Mucosa of stomach (tissue), 1 donor: Measurements from ENCODE around the gene ECHDC1.
"Not testable (repeated sequence)": the region's sequence is repeated elsewhere in the genome, so short reads cannot be mapped to it uniquely, and the experiment has no call there.

Experiments
- H3K27me3 ChIP-seq: one replicate; pipeline ENCODE4 v1.7.0; 2013; ENCODE audit warnings: mild to moderate bottlenecking, low read length; ENCODE audit not compliant: control insufficient read depth, insufficient read depth
- H3K36me3 ChIP-seq: one replicate; pipeline ENCODE4 v1.7.0; 2013; ENCODE audit warnings: low read length; ENCODE audit not compliant: control insufficient read depth, insufficient read depth
- H3K4me1 ChIP-seq: one replicate; pipeline ENCODE4 v1.7.0; 2013; ENCODE audit warnings: mild to moderate bottlenecking, low read length; ENCODE audit not compliant: control insufficient read depth, insufficient read depth
- H3K4me3 ChIP-seq: one replicate; pipeline ENCODE4 v1.7.0; 2013; ENCODE audit warnings: low read length
- H3K9ac ChIP-seq: one replicate; pipeline ENCODE4 v1.7.0; 2013; ENCODE audit warnings: mild to moderate bottlenecking, low read length, moderate library complexity
- H3K9me3 ChIP-seq: one replicate; pipeline ENCODE4 v1.7.0; 2013; ENCODE audit warnings: mild to moderate bottlenecking, low read length, moderate library complexity; ENCODE audit not compliant: control insufficient read depth
- donor health status: Pancreatic carcinoma.

ECHDC1 gene

GRCh38 chr6:127338936-127339335 is 4.5 kb downstream of the ECHDC1 start:
- no peak overlapping the region for H3K4me3 ChIP-seq
- H3K36me3 ChIP-seq: no peaks in the 10 kb centered on the region
- H3K4me1 ChIP-seq: peaks cover 17% of the 10 kb centered on the region
- H3K9me3 ChIP-seq: no peaks in the 10 kb centered on the region
- H3K9ac ChIP-seq: no peak overlapping the region
- H3K27me3 ChIP-seq: no peaks in the 10 kb centered on the region

DNA sequence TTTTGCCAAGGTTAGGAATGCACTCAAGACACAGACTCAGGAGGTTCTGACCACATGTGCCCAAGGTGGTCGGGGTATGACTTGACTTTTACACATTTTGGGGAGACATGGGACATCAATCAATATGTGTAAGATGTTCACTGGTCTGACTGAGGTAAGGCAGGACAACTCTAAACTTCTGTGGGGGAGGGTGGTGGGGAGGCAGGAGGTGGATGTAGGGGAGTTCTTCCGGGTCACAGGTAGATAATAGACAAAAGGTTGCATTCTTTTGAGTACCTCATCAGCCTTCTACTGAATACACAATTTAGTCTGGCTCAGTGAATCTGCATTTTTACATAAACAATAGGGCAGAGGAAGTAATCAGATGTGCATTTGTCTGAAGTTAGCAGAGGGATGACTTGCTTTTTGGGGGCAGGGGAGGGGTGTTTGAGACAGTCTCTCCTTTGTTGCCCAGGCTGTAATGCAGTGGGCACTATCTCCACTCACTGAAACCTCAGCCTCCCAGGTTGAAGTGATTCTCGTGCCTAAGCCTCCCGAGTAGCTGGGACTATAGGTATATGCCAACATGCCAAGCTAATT is 10.9 kb downstream of the ECHDC1 start:
- Histone ChIP-seq H3K36me3 (no peaks in the 10 kb centered on the region), H3K4me3 (no peak overlapping the region), H3K27me3 (no peaks in the 10 kb centered on the region), H3K9me3 (no peaks in the 10 kb centered on the region), H3K9ac (no peak overlapping the region), H3K4me1 (no peaks in the 10 kb centered on the region)

DNA sequence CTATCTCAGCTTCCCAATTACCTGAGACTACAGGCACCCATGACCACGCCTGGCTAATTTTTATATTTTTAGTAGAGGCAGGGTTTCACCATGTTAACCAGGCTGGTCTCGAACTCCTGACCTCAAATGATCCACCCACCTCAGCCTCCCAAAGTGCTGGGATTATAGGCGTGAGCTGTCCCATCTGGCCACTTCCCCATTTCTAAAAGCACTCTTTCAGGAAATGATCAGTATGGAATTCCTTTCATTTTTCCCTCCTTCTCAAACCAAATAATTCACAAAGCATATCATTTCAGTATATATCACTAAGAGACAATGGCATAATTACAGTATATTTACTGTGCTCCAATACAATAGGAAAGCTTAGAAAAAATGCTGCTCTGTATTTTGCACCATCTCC is 12.2 kb downstream of the ECHDC1 start:
- H3K27me3 ChIP-seq, H3K4me1 ChIP-seq, H3K9me3 ChIP-seq, H3K4me3 ChIP-seq, H3K36me3 ChIP-seq, H3K9ac ChIP-seq: not testable (repeated sequence)

DNA sequence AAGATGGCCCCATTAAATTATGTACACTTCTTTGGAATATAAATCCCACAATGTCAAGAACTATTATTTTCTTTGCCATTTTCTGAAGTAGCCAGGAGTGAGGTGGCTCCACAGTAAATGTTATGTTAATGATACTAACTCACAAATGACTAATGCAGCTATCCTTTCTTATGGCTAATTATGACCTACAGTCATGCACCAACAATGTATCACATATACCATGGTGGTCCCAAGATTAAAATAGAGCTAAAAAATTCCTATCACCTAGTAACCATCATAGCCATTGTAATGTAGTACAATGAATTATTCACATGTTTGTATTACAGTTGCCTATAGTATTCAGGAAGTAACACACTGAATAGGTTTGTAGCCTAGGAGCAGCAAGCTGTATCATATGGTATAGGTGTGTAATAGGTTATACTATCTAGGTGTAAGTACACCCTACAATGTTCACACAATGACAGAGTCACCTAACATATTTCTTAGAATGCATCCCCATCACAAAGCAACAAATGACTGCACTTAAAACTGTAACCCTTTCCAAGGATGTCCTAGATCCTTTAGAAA is 15.3 kb downstream of the ECHDC1 start:
- no peaks in the 10 kb centered on the region for H3K4me1 ChIP-seq
- H3K27me3 ChIP-seq: no peaks in the 10 kb centered on the region
- no peaks in the 10 kb centered on the region for H3K36me3 ChIP-seq

DNA sequence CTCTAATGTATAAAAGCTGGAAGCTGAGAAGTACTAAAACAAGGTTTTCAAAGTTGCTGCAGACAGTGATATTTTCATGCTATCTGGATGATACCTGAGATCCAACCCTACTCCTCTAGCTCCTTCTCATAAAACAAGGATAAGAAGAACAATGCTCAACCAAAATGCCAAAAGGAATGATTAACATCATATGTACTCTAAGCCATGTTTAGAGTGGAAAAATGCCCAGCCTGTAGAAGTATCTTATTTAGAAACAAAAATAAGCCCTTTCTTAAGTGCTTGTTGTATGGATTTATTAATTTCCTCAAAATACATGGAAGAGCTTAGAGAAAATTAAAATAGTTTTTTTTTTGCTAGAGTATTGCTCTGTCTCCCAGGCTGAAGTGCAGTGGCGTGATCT is 23.7 kb downstream of the ECHDC1 start:
- Histone ChIP-seq H3K4me3 (no peak overlapping the region), H3K9me3 (no peaks in the 10 kb centered on the region), H3K4me1 (no peaks in the 10 kb centered on the region), H3K9ac (no peak overlapping the region), H3K27me3 (no peaks in the 10 kb centered on the region), H3K36me3 (no peaks in the 10 kb centered on the region)

More for the DNA sequence above, 15.3 kb downstream of the ECHDC1 start:
- H3K9me3 ChIP-seq: no peaks in the 10 kb centered on the region
- no peak overlapping the region for H3K9ac ChIP-seq
- H3K4me3 ChIP-seq: no peak overlapping the region

DNA sequence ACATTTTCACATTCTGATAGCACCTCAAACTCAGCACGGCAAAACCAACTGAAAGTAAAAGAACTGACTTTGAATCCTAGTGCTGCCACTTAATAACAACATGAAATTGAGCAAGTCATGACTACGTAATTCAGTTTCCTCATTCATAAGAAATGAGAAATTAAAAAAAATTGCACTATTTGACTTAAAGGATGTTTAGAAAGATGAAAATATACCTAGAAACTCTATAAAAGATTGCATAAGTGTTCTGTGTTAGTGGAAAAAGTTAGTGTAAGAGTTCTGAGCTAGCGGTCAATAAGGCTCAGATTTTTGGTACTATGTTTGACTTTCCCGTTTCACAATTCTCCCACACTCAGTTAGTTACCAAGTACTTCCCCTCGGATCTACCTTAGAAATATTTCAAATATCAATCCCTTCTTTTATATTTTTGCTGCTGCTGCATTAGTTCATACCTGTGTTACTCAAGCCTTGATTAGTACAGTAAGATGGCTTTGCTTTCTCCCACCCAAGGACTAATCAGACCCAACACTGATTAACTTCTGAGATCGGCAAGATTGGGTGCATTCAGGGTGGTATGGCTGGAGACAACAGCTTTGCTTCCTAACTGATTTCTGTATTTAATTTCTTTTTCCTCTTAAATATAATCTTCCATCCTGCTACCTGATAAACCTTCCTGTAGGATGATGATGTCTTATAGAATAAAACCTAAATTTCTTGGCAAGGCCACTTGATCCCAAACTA is 25.9 kb downstream of the ECHDC1 start:
- Histone ChIP-seq H3K27me3 (no peaks in the 10 kb centered on the region), H3K9me3 (no peaks in the 10 kb centered on the region), H3K4me3 (no peak overlapping the region), H3K9ac (no peak overlapping the region), H3K36me3 (no peaks in the 10 kb centered on the region), H3K4me1 (no peaks in the 10 kb centered on the region)

DNA sequence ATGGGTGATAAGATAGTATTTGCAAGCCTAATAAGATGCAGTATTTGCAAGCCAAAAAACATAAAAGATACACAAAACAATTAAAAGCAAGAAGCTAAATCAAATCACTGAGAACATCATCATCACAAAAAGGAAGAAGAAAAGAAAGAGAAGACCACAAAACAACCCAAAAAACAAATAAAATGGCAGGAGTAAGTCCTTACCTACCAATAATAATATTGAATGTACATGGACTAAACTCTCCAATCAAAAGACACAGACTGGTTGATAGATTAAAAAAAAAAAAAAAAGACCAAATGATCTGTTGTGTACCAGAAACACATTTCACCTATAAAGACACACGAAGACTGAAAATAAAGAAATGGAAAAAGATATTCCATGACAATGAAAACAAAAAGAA is 37.7 kb downstream of the ECHDC1 start:
- Histone ChIP-seq H3K27me3 (no peaks in the 10 kb centered on the region), H3K4me3 (no peak overlapping the region), H3K9ac (no peak overlapping the region), H3K9me3 (no peaks in the 10 kb centered on the region), H3K4me1 (no peaks in the 10 kb centered on the region), H3K36me3 (no peaks in the 10 kb centered on the region)

GRCh38 chr6:127303917-127304316 is 39.5 kb downstream of the ECHDC1 start:
- Histone ChIP-seq H3K4me3 (no peak overlapping the region), H3K27me3 (no peaks in the 10 kb centered on the region), H3K9ac (no peak overlapping the region), H3K36me3 (no peaks in the 10 kb centered on the region), H3K9me3 (no peaks in the 10 kb centered on the region), H3K4me1 (no peaks in the 10 kb centered on the region)

DNA sequence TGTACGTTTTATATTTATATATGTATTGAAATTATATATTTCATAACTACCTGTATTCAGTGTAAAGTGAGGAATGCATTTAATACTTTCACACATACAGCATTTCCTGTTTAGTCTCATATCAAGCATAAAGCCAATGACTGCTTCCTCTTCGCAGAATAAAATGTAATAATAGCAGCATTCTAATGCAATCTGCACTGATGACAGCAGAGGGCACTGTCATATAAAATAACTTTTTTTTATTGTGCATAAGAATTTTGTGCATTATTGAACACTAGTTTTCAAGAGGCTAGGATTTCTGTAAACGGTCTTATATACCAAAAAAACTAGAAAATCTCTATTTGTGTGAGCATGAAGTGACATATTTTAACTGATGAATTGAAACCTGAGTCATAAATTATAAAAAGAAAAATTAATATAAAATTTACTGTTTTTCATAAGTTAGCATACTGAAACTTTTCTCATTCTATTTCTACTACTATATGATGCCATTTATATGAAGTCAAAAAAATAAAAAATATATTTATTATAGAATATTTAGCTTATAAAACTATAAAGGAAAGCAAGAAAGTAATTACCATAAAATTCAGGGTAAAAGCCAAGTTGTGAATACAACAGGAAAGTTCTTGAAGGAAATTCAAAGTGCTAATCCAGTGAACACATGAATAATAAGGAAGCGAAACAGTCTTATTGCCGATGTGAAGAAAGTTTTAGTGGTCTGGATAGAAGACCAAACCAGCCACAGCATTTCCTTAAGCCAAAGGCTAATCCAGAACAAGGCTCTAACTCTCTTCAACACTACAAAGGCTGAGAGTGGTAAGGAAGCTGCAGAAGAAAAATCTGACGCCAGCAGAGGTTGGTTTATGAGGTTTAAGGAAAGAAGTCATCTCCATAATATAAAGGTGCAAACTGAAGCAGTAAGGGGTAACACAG is 40.4 kb downstream of the ECHDC1 start:
- Histone ChIP-seq H3K4me3 (no peak overlapping the region), H3K9me3 (no peaks in the 10 kb centered on the region), H3K36me3 (no peaks in the 10 kb centered on the region), H3K4me1 (no peaks in the 10 kb centered on the region), H3K27me3 (no peaks in the 10 kb centered on the region), H3K9ac (no peak overlapping the region)

DNA sequence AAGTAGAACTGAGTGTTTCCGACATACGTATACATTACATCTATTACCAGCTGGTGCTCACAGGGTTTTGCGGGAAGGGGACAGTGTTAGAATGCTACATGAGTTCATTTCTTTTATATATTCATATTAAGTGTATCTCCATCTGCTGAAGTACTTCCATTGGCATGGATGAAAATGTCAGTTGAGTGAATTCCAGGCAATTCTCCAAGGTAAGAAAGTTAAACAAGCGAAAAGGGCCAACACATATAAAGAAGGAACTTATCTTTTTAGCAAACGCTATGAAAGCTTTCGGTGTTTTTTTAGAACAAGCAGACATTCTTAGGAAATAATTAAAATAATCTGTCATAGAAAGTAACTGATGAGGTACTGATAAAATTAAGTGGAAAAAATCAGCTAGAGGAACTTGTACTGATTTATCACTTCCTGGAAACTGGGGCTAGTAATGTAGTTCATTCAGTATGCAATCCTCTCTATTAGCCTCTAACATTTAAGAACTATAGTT is 42.2 kb downstream of the ECHDC1 start:
- Histone ChIP-seq H3K27me3 (no peaks in the 10 kb centered on the region), H3K4me3 (no peak overlapping the region), H3K9ac (no peak overlapping the region), H3K9me3 (no peaks in the 10 kb centered on the region), H3K4me1 (no peaks in the 10 kb centered on the region), H3K36me3 (no peaks in the 10 kb centered on the region)

DNA sequence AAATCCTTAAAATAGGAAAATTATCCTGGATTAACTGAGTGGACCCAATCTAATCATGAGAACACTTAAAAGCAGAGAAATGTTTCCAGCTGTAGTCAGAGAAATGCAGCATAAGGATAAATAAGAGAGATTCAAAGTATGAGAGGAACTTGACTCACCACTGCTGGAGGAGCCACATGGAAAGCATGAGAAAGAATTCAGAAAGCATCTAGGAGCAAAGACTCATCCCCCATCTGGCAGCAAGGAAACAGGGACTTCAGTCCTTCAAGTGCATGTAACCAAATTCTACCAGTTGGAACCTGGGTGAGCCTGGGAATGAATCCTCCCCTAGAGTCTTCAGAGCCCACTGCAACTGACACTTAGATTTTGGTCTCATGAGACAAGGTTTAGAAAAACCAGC is 43.0 kb downstream of the ECHDC1 start:
- H3K9me3 ChIP-seq: no peaks in the 10 kb centered on the region
- no peaks in the 10 kb centered on the region for H3K4me1 ChIP-seq
- no peak overlapping the region for H3K9ac ChIP-seq
- H3K4me3 ChIP-seq: no peak overlapping the region
- H3K36me3 ChIP-seq: no peaks in the 10 kb centered on the region
- H3K27me3 ChIP-seq: no peaks in the 10 kb centered on the region
